ENCODE data around the gene DLG2.
"Not testable (repeated sequence)": the region's sequence is repeated elsewhere in the genome, so short reads cannot be mapped to it uniquely, and the experiment has no call there.

The DLG2 gene

GRCh38 chr11:85627332-85627997 lies at the start of gene DLG2:
Gene DLG2 (minus strand): TSS chr11:85627344.
- peak; percentile 36 for DNase-seq

GRCh38 chr11:85673393-85673792 lies 46.2 kb upstream of the DLG2 start:
- DNase-seq: no peak

GRCh38 chr11:85672105-85672902 lies 45.2 kb upstream of the DLG2 start:
- no peak for DNase-seq

GRCh38 chr11:85670949-85671663 lies 44.0 kb upstream of the DLG2 start:
- not testable (repeated sequence) for DNase-seq

GRCh38 chr11:85668157-85668556 lies 41.0 kb upstream of the DLG2 start:
- DNase-seq: no peak

GRCh38 chr11:85666687-85667086 lies 39.5 kb upstream of the DLG2 start:
- DNase-seq: no peak

- no peak for DNase-seq
These were observed 38.6 kb upstream of the DLG2 start for GRCh38 chr11:85665733-85666132.

GRCh38 chr11:85664615-85665481 lies 37.7 kb upstream of the DLG2 start, which contains the start of gene CREBZF:
Gene CREBZF (minus strand): TSS chr11:85665129. CDS start chr11:85664875, 254 bp downstream.
- DNase-seq: peak; percentile 93

- DNase-seq: peak; percentile 53
These were observed 36.8 kb upstream of the DLG2 start for GRCh38 chr11:85663753-85664614.

- no peak for DNase-seq
These were observed 36.1 kb upstream of the DLG2 start for GRCh38 chr11:85663080-85663752.

- no peak for DNase-seq
These were observed 35.0 kb upstream of the DLG2 start for GRCh38 chr11:85661972-85662664.

GRCh38 chr11:85658180-85658579 lies 31.0 kb upstream of the DLG2 start:
- no peak for DNase-seq

- DNase-seq: no peak
These were observed 29.6 kb upstream of the DLG2 start for GRCh38 chr11:85656777-85657176.

- not testable (repeated sequence) for DNase-seq
These were observed 27.2 kb upstream of the DLG2 start for GRCh38 chr11:85654343-85654742.

- no peak for DNase-seq
These were observed 25.8 kb upstream of the DLG2 start for GRCh38 chr11:85652786-85653447.

- DNase-seq: no peak
These were observed 24.0 kb upstream of the DLG2 start for GRCh38 chr11:85651118-85651517.

GRCh38 chr11:85647604-85648299 lies 20.6 kb upstream of the DLG2 start, which contains the start of gene TMEM126A:
Gene TMEM126A (plus strand): TSS chr11:85647967. CDS start chr11:85650256, 2,289 bp downstream.
- DNase-seq: peak; percentile 75

GRCh38 chr11:85647078-85647477 lies 19.9 kb upstream of the DLG2 start:
- no peak for DNase-seq

GRCh38 chr11:85643191-85643614 lies 16.1 kb upstream of the DLG2 start:
- no peak for DNase-seq

Measured in kidney glomerular epithelial cell (primary cell).